ENCODE results near the gene SH3PXD2A.
A peak's percentile ranks its signal among the peaks of the same experiment; 100 is the strongest.

SH3PXD2A gene

DNA sequence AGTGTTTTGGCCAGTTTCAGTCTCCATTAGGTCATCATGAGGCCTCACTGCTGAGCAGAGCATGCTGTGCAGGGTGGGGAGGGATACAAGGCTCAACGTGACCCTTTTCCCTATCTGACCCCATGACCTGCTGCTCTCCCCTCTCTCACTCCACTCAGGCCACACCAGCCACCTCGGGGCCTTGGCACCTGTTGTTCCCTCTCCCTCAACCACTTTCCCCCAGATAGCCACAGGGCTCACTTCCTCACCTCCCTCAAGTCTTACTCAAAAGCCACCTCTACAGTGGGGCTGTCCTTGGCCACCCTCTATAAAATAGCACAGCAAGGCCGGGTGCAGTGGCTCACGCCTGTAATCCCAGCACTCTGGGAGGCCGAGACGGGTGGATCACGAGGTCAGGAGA, 13.9 kb downstream of the SH3PXD2A start:
- Histone ChIP-seq H3K9me3 (ENCODE audit: control insufficient read depth, insufficient read depth, low read length) (no peaks in the 10 kb centered on the region), H3K27ac (ENCODE audit: low read length) (no peak overlapping the region), H3K27me3 (ENCODE audit: control insufficient read depth, insufficient read depth, low read length) (no peaks in the 10 kb centered on the region), H3K36me3 (ENCODE audit: control insufficient read depth, insufficient read depth, low read length) (no peaks in the 10 kb centered on the region), H3K4me3 (ENCODE audit: low read length) (no peak overlapping the region), H3K4me1 (ENCODE audit: control insufficient read depth, insufficient read depth, low read length) (peaks cover 10% of the 10 kb centered on the region)
- whole genome bisulfite sequencing (ENCODE audit: insufficient coverage, insufficient read length) = no CpG with 5 or more reads among the region's 7 CpGs
- no peak for DNase-seq (ENCODE audit: low read depth, low spot score)

DNA sequence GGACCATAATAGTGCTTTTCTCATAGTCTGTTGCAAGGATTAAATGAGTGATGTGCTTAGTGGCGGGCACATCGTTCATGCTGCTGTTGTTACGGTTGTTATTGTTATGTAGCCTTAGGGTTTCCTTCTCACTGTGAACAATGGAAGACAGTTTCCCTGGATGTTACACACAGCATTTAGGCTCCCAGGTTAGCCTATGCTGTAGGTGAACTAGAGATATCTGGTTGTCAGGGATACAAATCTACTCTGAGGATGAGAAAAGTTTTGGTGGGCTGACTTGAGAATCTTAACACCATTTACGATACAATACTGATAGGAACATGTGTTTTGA, 14.7 kb downstream of the SH3PXD2A start:
- Histone ChIP-seq H3K4me3 (ENCODE audit: low read length) (no peak overlapping the region), H3K27ac (ENCODE audit: low read length) (no peak overlapping the region), H3K27me3 (ENCODE audit: control insufficient read depth, insufficient read depth, low read length) (no peaks in the 10 kb centered on the region), H3K4me1 (ENCODE audit: control insufficient read depth, insufficient read depth, low read length) (peaks cover 10% of the 10 kb centered on the region), H3K9me3 (ENCODE audit: control insufficient read depth, insufficient read depth, low read length) (no peaks in the 10 kb centered on the region), H3K36me3 (ENCODE audit: control insufficient read depth, insufficient read depth, low read length) (no peaks in the 10 kb centered on the region)
- no CpG with 5 or more reads among the region's 4 CpGs for WGBS (ENCODE audit: insufficient coverage, insufficient read length)
- no peak for DNase-seq (ENCODE audit: low read depth, low spot score)

DNA sequence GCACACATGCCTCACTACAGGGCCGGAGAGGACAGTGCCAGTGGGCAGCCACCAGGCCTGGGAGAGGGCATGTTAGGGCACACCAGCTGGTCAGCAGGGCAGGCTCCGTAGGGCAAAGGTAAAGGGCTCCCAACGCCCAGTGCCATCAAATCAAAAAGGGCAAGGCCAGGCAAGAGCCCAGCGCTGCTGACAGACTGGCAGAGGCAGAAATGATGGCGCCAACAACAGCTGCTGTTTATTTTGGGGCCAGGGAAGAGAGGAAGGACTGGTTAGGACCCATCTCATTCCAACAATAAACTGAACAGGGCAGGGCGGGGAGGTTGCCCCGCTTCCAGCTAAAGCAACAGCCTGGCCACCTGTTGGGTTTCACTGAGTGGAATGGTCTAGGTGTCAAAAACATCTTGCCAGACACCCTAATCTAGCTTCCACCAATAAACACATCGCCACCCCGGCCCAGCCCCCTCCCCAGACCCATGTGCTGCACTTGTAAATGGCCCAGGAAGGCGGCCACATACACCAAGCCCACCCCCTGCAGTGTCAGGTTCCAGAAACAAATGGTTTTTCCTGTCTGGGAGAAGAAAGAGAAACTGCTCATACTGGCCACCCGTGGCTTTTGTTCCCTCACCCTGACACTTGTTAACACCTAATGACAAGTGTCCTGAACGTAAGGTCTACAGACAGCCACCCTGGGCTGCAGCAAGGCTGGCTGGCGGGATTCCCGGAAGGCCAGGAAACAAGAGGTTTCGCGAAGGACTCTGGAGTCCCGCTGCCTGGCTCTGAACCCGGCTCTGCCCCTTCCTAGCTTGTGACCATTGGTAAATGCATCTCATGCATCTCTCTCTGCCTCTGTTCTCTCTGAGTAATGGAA, 15.3 kb downstream of the SH3PXD2A start:
- peak; percentile 31 for DNase-seq (ENCODE audit: low read depth, low spot score)
- no peak overlapping the region for H3K27ac ChIP-seq (ENCODE audit: low read length)

DNA sequence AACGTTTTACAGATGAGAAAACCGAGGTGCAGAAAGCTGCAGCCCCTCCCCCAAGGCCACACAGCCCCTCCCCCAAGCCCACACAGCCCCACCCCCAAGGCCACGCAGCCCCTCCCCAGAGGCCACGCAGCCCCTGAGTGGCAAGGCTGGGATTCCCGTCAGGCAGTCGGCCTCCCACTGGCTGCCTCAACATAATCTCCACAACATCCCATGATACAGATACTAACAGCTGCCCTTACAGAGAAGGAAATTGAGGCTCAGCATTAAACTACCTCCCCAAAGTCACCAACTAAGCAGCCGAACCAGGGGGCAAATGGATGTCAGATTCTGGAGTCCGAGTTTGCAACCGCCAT, 15.9 kb downstream of the SH3PXD2A start:
- no peak for DNase-seq (ENCODE audit: low read depth, low spot score)
- Histone ChIP-seq H3K4me1 (ENCODE audit: control insufficient read depth, insufficient read depth, low read length) (peaks cover 9% of the 10 kb centered on the region), H3K9me3 (ENCODE audit: control insufficient read depth, insufficient read depth, low read length) (no peaks in the 10 kb centered on the region), H3K27ac (ENCODE audit: low read length) (no peak overlapping the region), H3K36me3 (ENCODE audit: control insufficient read depth, insufficient read depth, low read length) (no peaks in the 10 kb centered on the region), H3K27me3 (ENCODE audit: control insufficient read depth, insufficient read depth, low read length) (no peaks in the 10 kb centered on the region), H3K4me3 (ENCODE audit: low read length) (no peak overlapping the region)
- WGBS (ENCODE audit: insufficient coverage, insufficient read length) = no CpG with 5 or more reads among the region's 9 CpGs

More for the DNA sequence above, 15.3 kb downstream of the SH3PXD2A start:
- Histone ChIP-seq H3K4me3 (ENCODE audit: low read length) (no peak overlapping the region), H3K4me1 (ENCODE audit: control insufficient read depth, insufficient read depth, low read length) (peaks cover 9% of the 10 kb centered on the region), H3K9me3 (ENCODE audit: control insufficient read depth, insufficient read depth, low read length) (no peaks in the 10 kb centered on the region), H3K36me3 (ENCODE audit: control insufficient read depth, insufficient read depth, low read length) (no peaks in the 10 kb centered on the region), H3K27me3 (ENCODE audit: control insufficient read depth, insufficient read depth, low read length) (no peaks in the 10 kb centered on the region)
- WGBS (ENCODE audit: insufficient coverage, insufficient read length) = no CpG with 5 or more reads among the region's 18 CpGs

DNA sequence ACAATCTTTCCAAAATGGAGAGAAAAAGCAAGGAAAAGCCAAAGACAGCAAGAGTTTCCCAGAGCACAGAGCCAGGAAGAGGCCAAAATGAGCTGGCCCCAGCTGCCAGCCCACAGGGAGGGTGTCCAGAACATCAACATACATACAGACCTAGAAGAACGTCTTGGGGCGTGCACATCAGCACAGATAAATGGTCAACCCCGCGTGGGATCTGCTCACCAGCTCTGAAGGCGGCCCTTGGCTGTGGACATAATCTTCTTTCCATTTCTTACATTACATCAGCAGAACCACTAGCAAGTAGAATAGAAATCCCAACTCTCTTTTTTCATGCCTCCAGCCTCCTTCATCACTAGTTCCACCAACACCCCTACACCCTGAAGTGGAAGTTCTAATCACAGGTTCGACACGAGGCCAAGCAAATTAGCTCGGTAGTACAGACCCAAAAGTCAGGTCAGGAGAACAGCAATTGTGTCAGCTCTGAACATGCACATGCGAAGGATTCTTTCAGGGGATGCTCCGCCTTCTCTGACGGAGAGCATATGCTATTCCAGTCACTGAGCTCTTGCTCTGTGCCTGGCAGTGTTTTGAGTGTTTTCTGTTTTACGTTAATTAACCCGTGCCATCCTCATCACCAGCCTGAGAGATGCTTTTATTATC, 16.4 kb downstream of the SH3PXD2A start:
- Histone ChIP-seq H3K4me3 (ENCODE audit: low read length) (no peak overlapping the region), H3K27me3 (ENCODE audit: control insufficient read depth, insufficient read depth, low read length) (no peaks in the 10 kb centered on the region), H3K9me3 (ENCODE audit: control insufficient read depth, insufficient read depth, low read length) (no peaks in the 10 kb centered on the region), H3K36me3 (ENCODE audit: control insufficient read depth, insufficient read depth, low read length) (no peaks in the 10 kb centered on the region), H3K4me1 (ENCODE audit: control insufficient read depth, insufficient read depth, low read length) (peaks cover 10% of the 10 kb centered on the region), H3K27ac (ENCODE audit: low read length) (no peak overlapping the region)
- no CpG with 5 or more reads among the region's 13 CpGs for WGBS (ENCODE audit: insufficient coverage, insufficient read length)
- DNase-seq (ENCODE audit: low read depth, low spot score) = no peak

DNA sequence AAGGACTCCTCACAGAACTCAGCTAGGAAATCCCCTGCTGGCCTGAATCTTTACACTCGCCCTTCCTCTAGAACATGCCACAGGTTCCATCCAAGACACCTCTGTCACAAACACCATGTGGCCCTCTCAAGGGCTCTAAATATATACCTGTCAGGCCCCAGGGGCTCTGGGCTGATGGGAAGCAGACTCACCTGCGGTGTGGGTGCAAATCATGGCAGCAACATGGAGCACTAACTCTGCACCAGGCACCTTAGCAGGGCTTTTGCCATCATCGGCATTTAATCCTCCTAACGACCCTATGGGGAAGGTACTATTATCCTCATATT, 17.3 kb downstream of the SH3PXD2A start:
- no peak overlapping the region for H3K4me3 ChIP-seq (ENCODE audit: low read length)
- H3K27me3 ChIP-seq (ENCODE audit: control insufficient read depth, insufficient read depth, low read length) = no peaks in the 10 kb centered on the region
- no peak for DNase-seq (ENCODE audit: low read depth, low spot score)
- H3K27ac ChIP-seq (ENCODE audit: low read length) = no peak overlapping the region
- peaks cover 12% of the 10 kb centered on the region for H3K4me1 ChIP-seq (ENCODE audit: control insufficient read depth, insufficient read depth, low read length)
- no CpG with 5 or more reads among the region's 4 CpGs for WGBS (ENCODE audit: insufficient coverage, insufficient read length)
- no peaks in the 10 kb centered on the region for H3K36me3 ChIP-seq (ENCODE audit: control insufficient read depth, insufficient read depth, low read length)
- no peaks in the 10 kb centered on the region for H3K9me3 ChIP-seq (ENCODE audit: control insufficient read depth, insufficient read depth, low read length)

DNA sequence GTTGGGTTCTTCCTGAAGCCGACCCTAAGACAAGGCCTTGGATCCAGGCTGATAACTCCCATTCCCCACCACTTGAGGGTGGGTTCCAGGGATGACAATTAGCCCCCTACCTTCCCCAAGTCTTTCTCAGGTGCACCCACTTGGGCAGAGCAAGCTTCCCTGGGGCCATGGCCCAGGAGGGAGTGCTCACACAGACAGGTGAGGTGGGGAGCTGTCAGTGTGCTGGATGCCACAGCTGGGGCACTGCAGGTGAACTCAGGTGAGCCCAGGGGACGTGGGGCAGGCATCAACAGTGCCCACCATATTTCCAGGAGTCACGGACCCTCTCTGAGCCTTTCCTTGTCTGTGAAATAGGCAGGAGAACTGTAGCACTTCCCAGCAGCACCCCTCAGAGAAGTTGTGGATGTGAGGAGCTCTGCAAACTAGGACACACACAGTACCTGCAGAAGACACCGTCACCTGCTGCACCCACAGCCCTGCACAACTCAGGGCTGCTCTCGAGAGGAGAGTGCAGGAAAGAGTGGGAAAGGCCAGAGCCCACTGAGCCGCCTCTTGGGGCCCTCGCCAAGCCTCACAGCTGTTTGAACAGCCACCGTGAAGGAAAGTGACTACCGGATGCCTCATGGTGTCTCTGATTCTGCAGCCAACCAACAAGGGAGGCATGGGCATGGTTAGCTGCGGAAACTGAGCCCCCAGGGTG, 17.9 kb downstream of the SH3PXD2A start:
- WGBS (ENCODE audit: insufficient coverage, insufficient read length) = no CpG with 5 or more reads among the region's 10 CpGs

DNA sequence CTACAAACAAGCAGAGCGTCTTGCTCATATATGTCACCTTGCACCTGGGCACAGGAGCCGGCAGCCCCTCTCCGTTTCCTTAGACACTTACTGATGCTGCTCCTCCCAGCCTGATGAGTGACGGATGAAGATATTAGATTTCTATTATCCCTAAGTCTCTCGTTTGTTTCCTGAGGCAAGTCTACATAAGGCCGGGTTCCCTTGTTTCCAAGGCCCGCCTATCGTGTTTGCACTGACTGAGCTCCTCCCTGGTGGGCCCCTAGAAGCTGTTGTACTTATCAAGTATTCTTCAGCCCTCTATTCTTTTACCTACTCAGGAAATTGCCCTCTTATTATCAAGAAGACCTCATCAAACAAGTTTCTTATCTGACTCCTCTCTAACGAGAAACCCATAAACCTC, 18.5 kb downstream of the SH3PXD2A start:
- H3K4me1 ChIP-seq (ENCODE audit: control insufficient read depth, insufficient read depth, low read length) = peaks cover 12% of the 10 kb centered on the region
- H3K27me3 ChIP-seq (ENCODE audit: control insufficient read depth, insufficient read depth, low read length) = no peaks in the 10 kb centered on the region
- no peak overlapping the region for H3K4me3 ChIP-seq (ENCODE audit: low read length)
- WGBS (ENCODE audit: insufficient coverage, insufficient read length) = no CpG with 5 or more reads among the region's 9 CpGs
- H3K27ac ChIP-seq (ENCODE audit: low read length) = no peak overlapping the region
- H3K9me3 ChIP-seq (ENCODE audit: control insufficient read depth, insufficient read depth, low read length) = no peaks in the 10 kb centered on the region
- DNase-seq (ENCODE audit: low read depth, low spot score) = no peak
- no peaks in the 10 kb centered on the region for H3K36me3 ChIP-seq (ENCODE audit: control insufficient read depth, insufficient read depth, low read length)

More for the DNA sequence above, 17.9 kb downstream of the SH3PXD2A start:
- Histone ChIP-seq H3K36me3 (ENCODE audit: control insufficient read depth, insufficient read depth, low read length) (no peaks in the 10 kb centered on the region), H3K27me3 (ENCODE audit: control insufficient read depth, insufficient read depth, low read length) (no peaks in the 10 kb centered on the region), H3K9me3 (ENCODE audit: control insufficient read depth, insufficient read depth, low read length) (no peaks in the 10 kb centered on the region), H3K4me3 (ENCODE audit: low read length) (no peak overlapping the region), H3K27ac (ENCODE audit: low read length) (no peak overlapping the region), H3K4me1 (ENCODE audit: control insufficient read depth, insufficient read depth, low read length) (peaks cover 12% of the 10 kb centered on the region)
- DNase-seq (ENCODE audit: low read depth, low spot score) = no peak

DNA sequence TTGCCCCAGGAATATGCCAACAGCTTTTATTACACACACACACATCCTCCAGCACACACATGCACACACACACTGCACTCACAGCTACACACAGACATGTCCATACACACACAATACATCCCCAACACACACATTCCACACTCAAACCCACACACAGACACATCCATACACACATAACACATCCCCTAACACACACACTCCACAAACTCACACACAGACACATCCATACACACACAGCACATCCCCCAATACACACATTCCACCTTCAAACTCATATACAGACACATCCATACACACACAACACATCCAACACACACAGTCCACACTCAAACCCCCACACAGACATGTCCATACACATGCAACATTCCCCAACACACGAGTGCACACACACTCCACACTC, 19.1 kb downstream of the SH3PXD2A start:
- no peak for DNase-seq (ENCODE audit: low read depth, low spot score)
- no peaks in the 10 kb centered on the region for H3K9me3 ChIP-seq (ENCODE audit: control insufficient read depth, insufficient read depth, low read length)
- H3K4me1 ChIP-seq (ENCODE audit: control insufficient read depth, insufficient read depth, low read length) = peaks cover 12% of the 10 kb centered on the region
- no CpG with 5 or more reads among the region's 1 CpG for WGBS (ENCODE audit: insufficient coverage, insufficient read length)
- no peak overlapping the region for H3K4me3 ChIP-seq (ENCODE audit: low read length)
- H3K27ac ChIP-seq (ENCODE audit: low read length) = no peak overlapping the region
- H3K36me3 ChIP-seq (ENCODE audit: control insufficient read depth, insufficient read depth, low read length) = no peaks in the 10 kb centered on the region
- H3K27me3 ChIP-seq (ENCODE audit: control insufficient read depth, insufficient read depth, low read length) = no peaks in the 10 kb centered on the region

DNA sequence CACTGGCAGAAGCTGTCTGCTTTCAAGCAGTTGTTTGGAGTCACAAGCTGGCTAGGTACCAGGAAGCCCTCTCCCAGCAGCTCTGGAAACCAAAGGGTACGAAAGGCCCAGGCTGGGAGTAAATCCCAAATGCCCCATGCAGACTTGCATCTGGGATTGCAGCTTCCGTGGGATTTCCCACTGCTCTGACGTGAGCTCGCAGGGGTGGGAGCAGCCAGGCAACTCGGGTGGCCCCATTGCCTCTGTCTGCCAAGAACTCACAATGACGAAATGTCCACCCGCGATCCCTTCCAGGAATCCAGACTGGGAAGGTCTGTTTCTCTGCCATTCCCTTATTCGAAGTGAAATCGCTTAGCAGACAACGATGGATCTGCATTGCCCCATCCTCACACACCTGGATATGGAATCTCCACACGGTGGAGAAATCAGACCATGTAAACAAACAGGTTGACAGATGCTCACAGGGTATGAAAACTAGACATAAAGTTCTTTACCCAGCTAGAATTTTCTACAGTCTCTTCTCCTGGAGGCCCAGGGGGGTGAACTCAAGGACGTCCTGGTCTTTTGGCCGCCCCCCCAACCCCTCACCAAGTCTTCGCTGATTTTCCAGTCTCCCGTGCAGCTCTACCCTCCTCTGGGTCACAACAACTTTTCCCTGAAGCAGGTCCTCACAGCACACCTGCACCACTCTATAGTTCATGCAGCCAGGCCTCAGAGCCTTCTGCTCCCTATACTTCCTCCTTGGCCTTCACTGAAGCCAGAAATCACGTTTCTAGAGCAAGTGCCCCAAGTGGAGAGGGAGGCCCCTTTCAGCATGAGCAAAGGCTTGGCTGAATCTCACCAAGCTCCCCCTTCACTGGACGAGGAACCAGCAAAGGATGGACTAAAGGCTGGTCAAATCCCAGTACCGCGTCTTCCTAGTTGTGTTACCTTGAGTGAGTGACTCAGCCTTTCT, 20.0 kb downstream of the SH3PXD2A start:
- Histone ChIP-seq H3K27me3 (ENCODE audit: control insufficient read depth, insufficient read depth, low read length) (no peaks in the 10 kb centered on the region), H3K4me1 (ENCODE audit: control insufficient read depth, insufficient read depth, low read length) (peaks cover 10% of the 10 kb centered on the region), H3K9me3 (ENCODE audit: control insufficient read depth, insufficient read depth, low read length) (no peaks in the 10 kb centered on the region), H3K4me3 (ENCODE audit: low read length) (no peak overlapping the region), H3K27ac (ENCODE audit: low read length) (no peak overlapping the region), H3K36me3 (ENCODE audit: control insufficient read depth, insufficient read depth, low read length) (no peaks in the 10 kb centered on the region)
- no CpG with 5 or more reads among the region's 20 CpGs for WGBS (ENCODE audit: insufficient coverage, insufficient read length)
- DNase-seq (ENCODE audit: low read depth, low spot score) = no peak

Data from iPS DF 6.9 (cell line).